ENCODE data around the gene ANXA4. TPM values are rescaled to one million over a fixed set of nuclear protein-coding genes. Genes with fewer than 3 reads are reported as not detected.
"Not testable (repeated sequence)": the region's sequence is repeated elsewhere in the genome, so short reads cannot be mapped to it uniquely, and the experiment has no call there.

Gene ANXA4
- total and polyA plus RNA-seq, 4 donors = 75.0 to 170 (median 93.6) TPM

DNA sequence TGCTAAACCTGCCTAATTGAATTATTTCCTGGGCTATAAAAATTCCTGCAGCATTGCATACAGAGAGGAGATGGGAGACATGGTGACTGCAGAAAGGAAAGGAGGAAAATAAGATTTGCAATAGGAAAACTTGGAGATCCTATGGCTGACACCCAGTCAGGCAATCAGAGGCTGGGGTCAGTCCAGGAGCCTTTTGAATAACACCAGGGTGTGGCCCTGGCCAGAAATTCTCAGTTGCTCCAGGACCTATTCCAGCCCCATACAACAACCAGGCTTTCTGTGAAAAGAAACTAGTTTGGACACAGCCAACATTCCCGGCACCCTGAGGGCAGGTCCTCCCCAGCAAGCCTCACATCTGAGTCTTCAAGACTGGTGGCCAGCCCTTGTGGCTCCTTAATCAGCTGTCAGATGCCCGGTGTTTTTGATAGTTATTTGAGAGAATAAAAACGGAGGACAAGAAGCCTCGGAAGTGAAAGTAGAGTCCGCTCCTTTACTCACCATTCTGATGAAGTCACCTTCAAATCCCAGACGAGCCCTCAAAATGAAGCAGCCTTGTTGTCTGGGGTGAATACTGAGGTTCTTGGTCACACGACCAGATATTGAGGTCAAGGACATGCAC is 56.5 kb downstream of the ANXA4 start:
- Histone ChIP-seq H3K4me3 (no peak overlapping the region), H3K9me3 (ENCODE audit: control insufficient read depth in 4 of 4, insufficient read depth in 3 of 4, low read length in 3 of 4) (peaks cover 0 to 2% (median 0%) of the 10 kb centered on the region in 4 donors), H3K4me1 (ENCODE audit: control insufficient read depth in 5 of 5, insufficient read depth in 5 of 5, low read length in 5 of 5) (peaks cover 0 to 15% (median 7%) of the 10 kb centered on the region in 5 donors), H3K36me3 (ENCODE audit: control insufficient read depth in 4 of 4, insufficient read depth in 4 of 4, low read length in 4 of 4) (peaks cover 0 to 7% (median 0%) of the 10 kb centered on the region in 4 donors), H3K9ac (ENCODE audit: insufficient read depth in 1 of 2, low read length in 2 of 2) (peak overlapping the region; percentile 13 to 26), H3K27me3 (ENCODE audit: control insufficient read depth in 3 of 3, insufficient read depth in 3 of 3, low read length in 2 of 3) (no peaks in the 10 kb centered on the region), H3K27ac (ENCODE audit: low read depth in 1 of 2, low read length in 1 of 2) (peak overlapping the region in 1 of 2 donors; percentile 68)
- 25 to 36% methylated on average over 7 of the region's 7 CpGs for WGBS, 2 donors
- TF ChIP-seq CTCF (IDR thresholded peaks at IDR 0.05; ENCODE audit: control extremely low read depth, extremely low read depth) = no peak
- DNase-seq = peak in 1 of 3 donors; percentile 8
- ATAC-seq (ENCODE audit: insufficient read depth, low FRiP score) = peak; percentile 54

GRCh38 chr2:69798909-69799526 is 57.1 kb downstream of the ANXA4 start:
- no peak overlapping the region for H3K4me3 ChIP-seq
- peaks cover 0 to 15% (median 7%) of the 10 kb centered on the region in 5 donors for H3K4me1 ChIP-seq (ENCODE audit: control insufficient read depth in 5 of 5, insufficient read depth in 5 of 5, low read length in 5 of 5)
- peak overlapping the region in 1 of 2 donors; percentile 26 for H3K9ac ChIP-seq (ENCODE audit: insufficient read depth in 1 of 2, low read length in 2 of 2)
- H3K27me3 ChIP-seq (ENCODE audit: control insufficient read depth in 3 of 3, insufficient read depth in 3 of 3, low read length in 2 of 3) = no peaks in the 10 kb centered on the region
- WGBS, 2 donors = 29 to 31% methylated on average over 4 of the region's 4 CpGs
- TF ChIP-seq CTCF (IDR thresholded peaks at IDR 0.05; ENCODE audit: control extremely low read depth, extremely low read depth) = no peak
- peaks cover 0 to 7% (median 0%) of the 10 kb centered on the region in 4 donors for H3K36me3 ChIP-seq (ENCODE audit: control insufficient read depth in 4 of 4, insufficient read depth in 4 of 4, low read length in 4 of 4)
- ATAC-seq (ENCODE audit: insufficient read depth, low FRiP score) (peak; percentile 7), DNase-seq (peak in 2 of 3 donors; percentile 26 to 34)
- peaks cover 0 to 2% (median 0%) of the 10 kb centered on the region in 4 donors for H3K9me3 ChIP-seq (ENCODE audit: control insufficient read depth in 4 of 4, insufficient read depth in 3 of 4, low read length in 3 of 4)
- peak overlapping the region; percentile 16 to 68 for H3K27ac ChIP-seq (ENCODE audit: low read depth in 1 of 2, low read length in 1 of 2)

DNA sequence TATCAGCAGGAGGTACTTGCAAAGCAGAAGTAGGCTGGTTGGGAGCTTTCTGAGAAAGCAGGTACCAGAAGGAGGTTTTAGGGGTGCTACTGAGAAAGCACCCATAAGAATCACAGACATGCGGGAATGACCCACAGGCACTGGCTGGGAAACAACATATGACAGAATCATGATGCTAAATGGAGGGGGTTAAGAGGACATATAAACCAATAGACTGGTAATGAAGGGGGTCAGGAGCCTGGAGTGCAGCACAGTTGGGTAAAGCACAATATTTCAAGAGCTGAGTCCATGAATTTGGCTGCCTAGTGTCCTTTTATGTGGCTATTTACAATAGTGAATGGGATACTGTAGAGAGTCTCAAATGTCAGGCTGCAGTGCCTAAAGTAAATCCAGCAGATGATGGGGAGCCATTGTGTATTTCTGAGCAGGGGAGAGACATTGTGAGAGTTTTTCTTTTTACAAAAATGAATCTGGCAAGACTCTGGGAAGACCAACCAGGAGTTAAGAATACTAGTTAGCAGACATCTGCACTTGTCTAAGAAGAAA is 59.9 kb downstream of the ANXA4 start:
- 94% methylated on average over 1 of the region's 1 CpG for WGBS, 2 donors
- Histone ChIP-seq H3K36me3 (ENCODE audit: control insufficient read depth in 4 of 4, insufficient read depth in 4 of 4, low read length in 4 of 4) (peaks cover 0 to 11% (median 0%) of the 10 kb centered on the region in 4 donors), H3K9me3 (ENCODE audit: control insufficient read depth in 4 of 4, insufficient read depth in 3 of 4, low read length in 3 of 4) (no peaks in the 10 kb centered on the region)

GRCh38 chr2:69802781-69803367 is 60.9 kb downstream of the ANXA4 start:
- not testable (repeated sequence) for H3K9me3 ChIP-seq (ENCODE audit: control insufficient read depth in 4 of 4, insufficient read depth in 3 of 4, low read length in 3 of 4); H3K36me3 ChIP-seq (ENCODE audit: control insufficient read depth in 4 of 4, insufficient read depth in 4 of 4, low read length in 4 of 4); H3K4me1 ChIP-seq (ENCODE audit: control insufficient read depth in 5 of 5, insufficient read depth in 5 of 5, low read length in 5 of 5); H3K9ac ChIP-seq (ENCODE audit: insufficient read depth in 1 of 2, low read length in 2 of 2); H3K4me3 ChIP-seq; ATAC-seq (ENCODE audit: insufficient read depth, low FRiP score); H3K27me3 ChIP-seq (ENCODE audit: control insufficient read depth in 3 of 3, insufficient read depth in 3 of 3, low read length in 2 of 3); DNase-seq; H3K27ac ChIP-seq (ENCODE audit: low read depth in 1 of 2, low read length in 1 of 2)
- WGBS, 2 donors = 69 to 88% methylated on average over 4 of the region's 4 CpGs

More for the DNA sequence above, 59.9 kb downstream of the ANXA4 start:
- no peak overlapping the region for H3K4me3 ChIP-seq
- H3K27me3 ChIP-seq (ENCODE audit: control insufficient read depth in 3 of 3, insufficient read depth in 3 of 3, low read length in 2 of 3) = no peaks in the 10 kb centered on the region
- DNase-seq (no peak), ATAC-seq (ENCODE audit: insufficient read depth, low FRiP score) (no peak)
- peaks cover 0 to 15% (median 5%) of the 10 kb centered on the region in 5 donors for H3K4me1 ChIP-seq (ENCODE audit: control insufficient read depth in 5 of 5, insufficient read depth in 5 of 5, low read length in 5 of 5)
- no peak for TF ChIP-seq CTCF (IDR thresholded peaks at IDR 0.05; ENCODE audit: control extremely low read depth, extremely low read depth)
- H3K9ac ChIP-seq (ENCODE audit: insufficient read depth in 1 of 2, low read length in 2 of 2) = no peak overlapping the region
- no peak overlapping the region for H3K27ac ChIP-seq (ENCODE audit: low read depth in 1 of 2, low read length in 1 of 2)
